Amniotic stem cell (primary cell): Measurements from ENCODE around the gene SYNJ2.

Experiments
- DNase-seq: peaks from one replicate; lab custom pipeline; 2025; lab: John Stamatoyannopoulos, UW

Gene SYNJ2

DNA sequence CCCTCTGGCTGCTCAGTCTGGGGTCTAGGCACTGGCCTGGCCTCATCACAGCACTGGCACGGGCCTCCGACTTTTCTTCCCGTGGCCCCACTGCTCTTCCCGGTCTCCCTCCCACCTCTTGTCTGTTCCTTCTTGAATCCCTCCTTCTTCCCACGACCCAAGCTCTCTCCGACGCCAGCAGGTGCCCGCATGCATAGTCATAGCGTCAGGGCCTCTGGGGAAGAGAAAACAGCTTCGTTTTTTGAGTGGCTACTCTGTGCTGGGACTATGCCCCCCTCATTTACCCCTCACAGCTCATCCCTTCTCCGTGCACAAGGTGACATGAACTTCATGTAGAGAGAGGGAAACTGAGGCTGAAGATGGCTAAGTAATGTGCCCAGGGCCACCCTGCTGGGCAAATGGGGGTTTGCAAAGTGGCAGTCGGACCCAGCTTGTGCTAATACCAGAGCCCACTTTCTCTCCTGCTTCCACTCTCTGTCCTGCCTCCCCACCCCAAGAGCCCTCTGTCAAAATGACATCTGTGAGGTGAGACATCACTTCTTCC is 59.2 kb downstream of the SYNJ2 start:
- no peak for DNase-seq

DNA sequence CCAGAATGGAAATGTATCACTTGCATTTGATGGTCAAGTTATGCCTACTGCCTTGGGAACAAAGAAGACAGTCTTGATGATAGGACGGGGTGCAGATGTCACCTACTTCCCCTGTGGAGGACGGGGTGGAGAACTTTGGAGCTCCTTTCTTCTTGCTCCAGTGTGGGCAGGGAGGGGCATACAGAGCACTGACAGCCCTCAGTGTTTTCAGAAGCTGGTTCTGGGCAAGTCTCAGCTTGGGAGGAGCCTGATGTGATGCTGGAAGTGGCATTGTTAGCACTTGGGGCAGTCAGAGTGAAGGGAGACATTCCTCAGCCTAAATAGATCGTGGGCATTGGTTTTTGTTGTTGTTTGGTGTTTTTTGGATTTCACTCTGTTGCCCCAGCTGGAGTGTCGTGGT is 59.7 kb downstream of the SYNJ2 start:
- no peak for DNase-seq

DNA sequence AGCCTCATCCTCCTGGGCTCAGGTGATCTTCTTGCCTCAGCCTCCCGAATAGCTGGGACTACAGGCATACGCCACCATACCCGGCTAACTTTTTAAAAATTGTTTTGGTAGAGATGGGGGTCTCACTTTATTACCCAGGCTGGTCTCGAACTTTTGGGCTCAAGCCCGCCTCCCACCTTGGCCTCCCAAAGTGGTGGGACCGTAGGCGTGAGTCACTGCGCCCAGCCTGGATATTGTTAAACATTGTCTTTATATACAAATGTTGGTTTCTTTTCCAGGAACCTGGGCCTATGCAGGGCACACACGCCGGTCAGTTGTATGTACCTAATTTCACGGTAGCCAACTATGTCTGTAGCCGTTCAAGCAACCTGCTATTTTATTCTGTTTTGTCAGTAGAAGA is 60.1 kb downstream of the SYNJ2 start:
- no peak for DNase-seq

DNA sequence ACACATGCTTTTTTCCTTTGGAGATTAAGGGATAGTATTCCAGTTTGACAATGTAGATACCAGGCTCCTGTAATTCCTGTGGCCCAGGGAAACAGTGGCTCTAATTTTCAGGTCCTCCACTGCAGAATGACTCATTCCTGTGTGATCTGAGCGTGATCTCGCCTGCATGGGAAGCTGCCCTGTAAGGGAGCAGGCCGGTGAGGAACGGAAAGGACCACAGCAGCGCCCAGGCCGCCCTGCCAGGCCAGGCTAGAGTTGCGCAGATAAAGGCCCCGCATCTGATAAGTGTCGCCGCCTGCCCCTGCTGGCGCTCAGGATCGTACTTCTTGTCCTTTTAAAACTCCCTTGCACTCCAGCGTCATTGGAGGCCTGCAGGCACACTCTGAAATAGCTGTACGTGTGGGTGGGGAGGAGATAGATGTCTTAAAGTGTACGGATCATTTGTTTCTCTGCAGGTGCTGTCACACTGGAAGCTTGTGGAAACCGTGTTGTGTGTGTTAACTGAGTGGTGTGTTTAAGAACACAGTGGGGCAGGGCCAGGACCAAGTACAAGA is 60.7 kb downstream of the SYNJ2 start:
- DNase-seq, result peak; percentile 31

DNA sequence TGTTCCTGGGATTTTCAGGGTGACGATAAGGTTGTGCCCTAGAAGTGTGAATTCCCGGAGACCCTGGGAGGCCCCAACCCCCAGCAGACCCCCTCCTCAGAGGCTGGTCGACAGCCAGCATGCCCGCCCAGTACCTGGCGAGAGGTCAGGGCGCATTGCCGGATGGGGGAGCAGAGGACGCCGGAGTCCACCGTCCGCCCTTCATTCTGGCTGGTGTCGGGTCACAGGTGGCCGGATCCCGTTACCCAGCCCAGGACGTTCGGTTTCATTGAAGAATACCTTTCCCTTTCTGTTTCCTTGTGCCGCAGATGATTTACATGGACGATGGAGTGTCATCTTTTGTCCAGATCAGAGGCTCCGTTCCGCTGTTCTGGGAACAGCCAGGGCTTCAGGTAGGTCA is 61.3 kb downstream of the SYNJ2 start:
- DNase-seq, result no peak

DNA sequence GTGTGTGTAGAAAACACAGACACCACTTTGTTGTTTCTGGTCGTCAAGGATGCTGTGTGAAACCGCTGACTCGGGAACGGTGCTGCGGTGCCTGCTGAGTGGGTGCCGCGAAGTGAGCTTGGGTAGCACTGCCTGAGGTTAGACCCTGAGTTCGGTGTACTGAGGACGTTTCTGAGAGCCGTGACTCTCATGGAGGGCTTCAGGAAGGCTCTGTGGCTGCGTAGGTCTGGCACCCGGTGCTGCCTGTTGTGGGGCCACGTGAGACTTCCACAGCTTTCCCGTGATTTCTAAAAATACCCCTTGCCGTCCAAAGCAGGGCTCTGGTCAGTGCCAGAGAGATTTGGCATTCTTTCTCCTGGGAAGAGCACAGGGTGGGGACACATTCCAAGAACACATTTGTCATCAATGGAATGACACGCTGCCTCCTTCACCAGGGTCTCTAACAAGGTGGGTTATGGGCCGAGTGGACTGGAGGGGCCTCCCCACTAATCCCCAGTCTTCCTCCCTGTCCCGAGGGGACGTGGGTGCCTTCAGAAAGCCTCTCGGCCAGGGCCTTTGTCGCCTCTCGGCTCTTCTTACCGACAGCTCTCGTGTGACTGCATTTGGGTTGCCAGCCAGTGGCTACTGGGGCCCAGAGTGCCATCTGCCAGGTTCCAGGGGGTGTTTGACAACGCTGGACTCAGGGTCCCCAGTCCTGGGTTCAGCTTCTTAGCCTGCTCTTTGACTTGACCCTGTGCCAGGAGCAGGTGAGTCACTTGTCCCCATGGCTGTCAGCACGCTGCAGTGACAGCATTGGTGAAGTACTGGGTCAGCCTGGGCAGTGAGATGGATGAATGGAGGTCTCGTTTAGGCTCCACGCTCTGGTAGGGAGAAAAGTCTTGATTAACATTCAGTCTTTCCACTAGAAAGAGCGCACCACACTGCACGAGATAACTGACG is 62.2 kb downstream of the SYNJ2 start:
- no peak for DNase-seq

DNA sequence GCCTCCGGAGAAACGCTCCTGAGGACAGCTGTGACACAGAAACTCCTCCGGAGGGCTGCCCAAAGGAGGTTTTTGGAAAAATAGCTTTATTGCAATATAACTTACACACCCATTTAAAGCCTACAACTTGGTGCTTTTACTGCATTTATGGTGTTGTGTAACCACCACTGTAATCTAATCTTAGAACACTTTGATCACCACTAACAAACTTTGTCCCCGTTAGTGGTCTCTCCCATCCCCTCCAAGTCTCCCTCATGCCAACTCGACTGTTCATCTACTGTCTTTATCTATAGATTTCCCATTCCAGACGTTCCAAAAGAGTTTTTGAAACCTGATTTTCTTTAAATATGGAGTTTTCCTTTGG is 62.8 kb downstream of the SYNJ2 start:
- no peak for DNase-seq

DNA sequence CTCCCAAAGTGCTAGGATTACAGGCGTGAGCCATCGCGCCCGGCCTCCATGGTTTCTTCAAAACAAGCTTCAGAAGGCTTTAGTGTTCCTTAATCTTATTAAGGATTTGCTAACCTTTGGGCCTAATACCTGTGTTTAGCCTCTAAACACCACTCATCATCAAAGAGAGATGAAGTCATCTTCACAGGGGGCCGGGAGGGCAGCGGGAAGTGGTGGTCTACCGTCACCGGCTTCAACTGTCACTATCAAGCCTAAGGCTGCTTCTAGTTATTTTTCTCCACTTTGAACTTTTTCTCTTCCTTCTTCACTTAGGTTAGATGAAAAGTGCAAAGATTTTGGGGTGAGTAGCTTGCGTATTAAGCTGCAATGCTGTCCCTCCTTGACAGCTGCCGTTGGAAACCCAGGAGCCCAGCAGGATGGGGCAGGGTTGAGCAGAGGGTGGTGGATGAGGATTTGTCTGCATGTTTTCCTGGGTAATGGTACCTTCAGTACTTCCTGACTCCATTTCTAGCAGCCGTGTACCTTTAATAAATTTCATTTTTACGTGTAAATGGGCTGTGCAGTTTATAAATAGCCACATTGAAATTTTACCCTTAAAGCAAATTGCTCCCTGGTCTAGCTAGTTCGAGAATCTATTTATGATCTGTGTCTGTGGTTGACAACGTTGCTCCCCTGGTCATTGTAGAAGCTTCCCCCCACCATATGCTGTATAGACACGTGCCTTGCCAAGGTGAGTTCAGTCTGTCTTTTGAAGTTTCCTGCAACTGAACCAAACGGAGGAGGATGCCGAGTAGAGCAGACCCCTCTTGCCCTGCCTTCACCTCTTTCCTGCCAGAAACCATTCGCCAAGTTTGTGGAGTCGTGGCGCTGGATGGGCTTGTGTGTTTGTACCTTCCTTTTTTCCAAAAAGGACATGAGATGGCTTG is 64.8 kb downstream of the SYNJ2 start:
- no peak for DNase-seq

DNA sequence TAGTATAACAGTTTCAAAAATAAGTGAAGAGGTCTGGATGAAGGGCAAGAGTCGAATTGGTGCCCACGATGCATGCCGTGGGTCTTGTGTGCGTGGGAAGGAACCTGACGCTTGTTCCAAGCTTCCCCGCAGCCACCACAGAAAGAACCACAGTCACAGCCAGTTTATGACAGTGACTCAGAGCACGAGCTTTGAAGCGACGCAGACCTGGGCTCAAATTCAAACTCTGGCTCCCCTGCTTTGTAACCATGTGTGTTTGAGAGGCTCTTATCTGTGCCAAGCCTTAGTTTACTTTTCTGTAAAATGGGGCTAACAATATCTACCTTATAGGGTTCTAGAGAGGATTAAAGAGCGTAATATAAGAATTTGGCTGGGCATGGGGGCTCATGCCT is 65.5 kb downstream of the SYNJ2 start:
- DNase-seq, result no peak

DNA sequence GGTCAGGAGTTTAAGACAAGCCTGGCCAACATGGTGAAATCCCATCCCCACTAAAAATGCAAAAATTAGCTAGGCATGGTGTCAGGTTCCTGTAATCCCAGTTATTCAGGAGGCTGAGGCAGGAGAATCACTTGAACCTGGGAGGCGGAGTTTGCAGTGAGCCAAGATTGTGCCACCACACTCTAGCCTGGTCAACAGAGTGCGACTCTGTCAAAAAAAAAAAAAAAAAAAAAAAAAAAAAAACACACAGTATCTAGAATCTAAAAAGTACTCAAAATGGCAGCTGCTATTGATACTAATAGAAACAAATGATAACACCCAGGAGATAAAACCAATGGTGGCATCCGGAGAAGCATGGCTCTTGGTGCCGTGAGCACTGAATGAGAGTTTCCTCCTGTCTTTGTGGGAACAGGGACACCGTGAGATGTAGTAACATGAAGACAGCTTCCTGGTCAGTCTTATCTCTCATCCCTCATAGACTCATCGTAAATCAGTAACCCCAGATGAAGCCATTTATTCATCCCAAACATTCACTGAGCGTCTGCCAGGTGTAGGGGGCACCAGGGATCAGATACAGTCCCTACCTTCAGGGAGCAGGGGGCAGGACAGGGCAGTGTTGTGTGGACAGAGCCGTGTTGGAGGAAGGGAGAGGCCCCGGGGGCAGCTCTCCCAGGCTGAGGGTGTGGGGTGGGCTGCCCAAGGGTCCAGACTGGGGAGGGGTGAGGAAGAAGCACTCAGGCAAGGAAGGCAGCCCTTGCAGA is 66.1 kb downstream of the SYNJ2 start:
- DNase-seq, result no peak

DNA sequence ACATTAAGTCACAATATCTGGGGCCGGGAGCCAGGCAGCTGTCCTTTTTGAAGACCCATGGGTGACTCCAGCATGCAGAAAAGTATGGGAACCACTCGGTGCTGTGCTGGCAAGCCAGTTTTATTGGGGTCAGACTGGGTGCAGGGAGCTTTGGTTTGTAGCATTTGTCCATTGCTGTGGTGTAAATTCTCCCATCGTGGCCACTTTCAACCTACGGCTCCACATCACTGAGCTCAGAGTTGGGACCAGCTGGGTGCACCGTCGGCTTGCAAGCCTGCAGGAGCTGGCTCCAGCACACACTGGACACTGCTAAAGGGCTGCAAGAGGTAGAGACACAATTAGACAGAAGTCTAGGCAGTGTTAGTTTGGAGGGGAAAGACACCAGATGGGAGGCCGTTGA is 66.9 kb downstream of the SYNJ2 start:
- DNase-seq, result no peak

DNA sequence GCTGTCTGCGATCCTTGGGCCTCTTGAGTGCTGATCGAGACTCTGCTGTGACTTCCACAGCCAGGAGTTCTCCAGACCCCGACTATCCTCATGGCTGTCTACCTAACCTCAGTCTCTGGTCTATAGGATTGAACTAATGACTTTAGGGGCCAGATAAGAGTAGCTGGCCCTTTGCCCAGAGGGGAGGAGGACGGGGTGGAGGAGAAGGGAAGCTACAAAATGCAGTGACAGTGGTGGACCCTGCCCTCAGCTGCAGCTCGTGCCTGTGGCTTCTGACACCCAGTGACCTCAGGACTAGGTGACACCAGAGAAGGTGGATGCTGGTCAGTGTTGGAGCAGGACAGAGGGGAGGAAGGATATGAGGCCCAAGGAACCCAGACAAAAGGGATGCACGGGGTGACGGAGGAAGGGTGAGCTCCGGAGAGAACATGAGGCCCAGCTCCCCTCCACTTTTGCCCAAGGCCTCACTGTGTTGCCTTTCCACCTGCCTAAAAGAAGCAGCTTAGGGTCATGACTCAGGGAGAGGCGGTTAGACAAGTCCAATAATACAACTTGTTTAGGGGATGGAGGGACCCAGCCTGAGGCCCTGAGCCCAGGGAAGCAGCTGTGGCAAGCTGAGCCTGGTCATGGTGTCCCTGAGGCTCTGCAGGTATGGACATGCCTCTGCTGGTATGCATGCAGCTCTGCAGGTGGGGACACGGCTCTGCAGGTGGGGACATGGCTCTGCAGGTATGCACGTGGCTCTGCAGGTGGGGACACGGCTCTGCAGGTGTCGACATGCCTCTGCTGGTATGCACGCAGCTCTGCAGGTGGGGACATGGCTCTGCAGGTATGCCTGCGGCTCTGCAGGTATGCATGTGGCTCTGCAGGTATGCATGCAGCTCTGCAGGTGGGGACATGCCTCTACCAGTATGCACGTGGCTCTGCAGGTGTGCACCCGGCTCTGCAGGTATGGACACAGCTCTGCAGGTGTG is 67.7 kb downstream of the SYNJ2 start:
- DNase-seq, result no peak

DNA sequence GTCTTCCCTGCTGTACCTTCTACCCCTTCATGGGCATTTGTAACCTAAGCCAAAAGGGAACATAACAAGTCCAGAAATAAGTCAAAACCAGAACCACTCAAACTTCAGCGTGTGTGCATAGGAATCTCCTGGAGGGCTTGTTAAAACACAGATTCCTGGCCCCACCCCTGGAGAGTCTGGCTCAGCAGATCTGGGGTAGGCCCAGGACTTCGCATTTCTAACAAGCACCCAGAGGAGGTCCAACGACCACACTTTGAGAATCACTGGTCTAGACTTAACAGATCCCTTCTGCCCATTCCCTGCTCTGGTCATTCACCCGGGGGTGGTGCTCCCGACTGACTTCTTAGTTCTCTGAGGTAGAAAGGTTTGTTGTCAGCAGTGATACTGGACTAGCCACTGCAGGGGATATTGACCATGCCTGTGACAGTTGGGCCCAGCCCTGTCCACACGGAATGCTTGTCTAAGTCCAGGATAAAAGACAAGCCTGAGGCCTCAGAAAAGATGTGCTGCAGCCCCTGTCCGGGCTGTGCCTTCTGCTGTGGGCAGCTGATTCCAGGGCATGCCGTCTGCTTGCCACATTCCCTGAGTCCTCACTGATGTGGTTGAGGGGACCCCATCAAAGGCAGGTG is 68.6 kb downstream of the SYNJ2 start:
- no peak for DNase-seq

DNA sequence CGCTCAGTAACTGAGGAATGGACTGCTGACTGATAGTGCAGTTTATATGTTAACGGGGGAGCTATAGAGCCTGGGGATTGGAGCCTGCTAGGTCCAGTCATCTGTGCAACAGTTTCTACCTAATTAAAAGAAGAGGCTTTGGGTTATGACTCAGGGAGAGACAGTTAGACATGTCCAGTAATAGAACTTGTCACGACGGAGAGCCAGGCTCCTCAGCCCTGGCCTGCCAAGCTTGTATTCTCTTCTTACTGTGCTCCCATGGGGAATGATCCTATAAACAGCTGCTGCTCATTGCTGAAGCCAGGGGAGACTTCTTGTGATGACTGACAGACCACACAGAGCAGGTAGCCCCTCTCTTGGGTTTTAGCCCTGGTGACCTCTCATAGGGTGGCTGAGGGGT is 69.3 kb downstream of the SYNJ2 start:
- peak; percentile 17 for DNase-seq

DNA sequence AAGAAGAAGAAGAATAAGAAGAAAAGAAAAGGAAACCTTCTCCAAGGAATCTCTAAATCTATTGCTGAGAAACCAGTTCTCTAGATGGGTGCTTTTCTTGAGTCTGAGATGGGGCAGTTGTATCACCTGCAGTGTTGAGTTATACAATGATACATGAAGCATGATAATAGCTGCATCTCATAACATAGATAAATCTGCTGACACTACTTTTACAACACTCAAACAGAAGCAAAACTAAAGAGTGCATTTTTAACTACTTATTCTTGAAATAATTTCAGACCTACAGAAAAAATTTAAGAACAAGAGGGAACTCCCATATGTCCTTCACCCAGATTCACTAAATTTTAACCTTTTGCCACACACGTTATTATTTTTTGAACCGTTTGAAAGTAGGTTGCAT is 70.3 kb downstream of the SYNJ2 start:
- DNase-seq, result no peak

DNA sequence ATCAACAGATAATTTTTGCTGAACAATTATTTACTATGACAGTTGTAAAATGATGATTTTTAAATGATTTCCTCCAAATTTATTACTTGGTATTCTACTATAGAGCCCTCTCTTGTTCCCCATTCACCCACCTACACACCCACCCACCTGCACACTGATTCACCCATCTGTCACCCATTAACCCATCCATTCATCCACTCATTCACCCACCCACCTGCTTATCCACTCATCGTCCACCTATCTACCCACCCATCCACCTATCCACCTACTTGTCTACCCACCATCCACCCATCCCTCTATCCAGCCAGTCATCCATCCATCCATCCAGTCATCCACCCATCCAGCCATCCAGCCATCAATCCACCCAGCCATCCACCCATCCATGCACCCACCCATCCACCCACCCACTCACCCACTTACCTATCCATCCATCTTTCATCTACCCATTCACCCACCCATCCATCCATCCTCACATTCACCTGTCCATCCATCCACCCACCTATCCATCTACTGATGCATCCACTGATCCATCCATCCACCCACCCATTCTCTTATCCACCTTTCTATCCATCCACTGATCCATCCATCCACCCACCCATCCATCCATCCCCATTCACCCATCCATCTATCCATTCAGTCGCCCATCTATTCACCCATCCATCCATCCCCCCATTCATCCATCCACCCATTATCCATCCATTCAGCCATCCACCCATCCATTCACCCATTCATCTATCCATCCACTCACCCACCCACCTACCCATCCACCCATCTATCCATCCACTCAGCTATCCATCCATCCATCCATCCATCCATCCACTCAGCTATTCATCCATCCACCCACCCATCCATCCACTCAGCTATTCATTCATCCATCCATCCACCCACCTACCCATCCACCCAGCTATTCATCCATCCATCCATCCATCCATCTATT is 72.0 kb downstream of the SYNJ2 start:
- no peak for DNase-seq

DNA sequence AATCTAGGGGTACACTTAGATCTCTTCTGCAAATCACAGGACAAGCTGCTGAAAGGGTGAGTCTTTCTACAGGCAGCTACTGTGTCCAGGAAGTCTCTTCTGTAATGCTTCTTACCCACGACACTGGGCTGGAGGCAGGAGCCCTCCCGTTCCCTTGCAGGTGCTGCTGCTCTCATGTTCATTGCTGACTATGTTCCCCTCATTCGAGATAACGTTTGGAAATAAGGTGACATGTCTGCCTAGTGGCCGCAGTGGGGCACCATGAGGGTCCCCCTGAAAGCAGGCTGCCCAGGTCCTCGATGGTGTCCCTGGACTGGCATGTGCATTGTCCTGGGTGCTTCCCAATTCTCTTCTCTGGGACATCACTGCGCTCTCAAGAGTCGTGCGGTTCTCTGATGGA is 74.7 kb downstream of the SYNJ2 start:
- DNase-seq, result no peak

DNA sequence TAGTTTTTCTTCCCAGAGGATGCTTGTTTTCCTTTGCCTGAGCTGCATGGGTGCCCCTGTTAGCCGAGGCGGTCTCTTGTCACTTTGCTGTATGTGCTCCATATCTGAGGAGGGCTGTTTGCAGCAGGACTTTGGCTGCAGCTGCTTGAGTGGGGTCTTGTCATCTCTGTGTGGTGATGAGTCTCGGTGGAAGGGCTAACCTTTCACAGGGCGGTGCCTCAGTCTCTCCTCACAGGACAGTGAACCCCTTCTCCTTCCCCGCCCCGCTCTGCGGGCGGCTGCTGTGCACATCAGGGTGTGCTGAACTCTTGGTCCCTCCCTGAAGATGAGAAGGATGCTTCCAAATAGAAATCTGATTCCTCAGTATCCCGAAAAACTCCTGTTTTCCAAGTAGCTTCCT is 75.1 kb downstream of the SYNJ2 start:
- DNase-seq, result no peak
